Cardiac muscle cell (in vitro differentiated cells and primary cell): ENCODE data around the gene FARS2. TPM values are rescaled to one million over a fixed set of nuclear protein-coding genes. Genes with fewer than 3 reads are reported as not detected.
A peak's percentile ranks its signal among the peaks of the same experiment; 100 is the strongest.

Experiments used
- DNase-seq, 2 donors: peaks; one replicate each; pipeline versions ENCODE4 v3.0.0 to v3.0.0-alpha.2; 2010 to 2017; ENCODE audit warnings: low read depth in 1 of 2, low spot score in 1 of 2
- H3K27ac ChIP-seq: fragments of 200-600 bp; sonication (generic); 2 replicates; pipeline ENCODE4 v1.5.1; 2016
- H3K27me3 ChIP-seq: fragments of 200-600 bp; sonication (generic); 2 replicates; pipeline ENCODE4 v1.6.0; 2016; ENCODE audit warnings: control low read depth
- H3K36me3 ChIP-seq: fragments of 200-600 bp; sonication (generic); 2 replicates; pipeline ENCODE4 v1.5.1; 2016; ENCODE audit warnings: control low read depth
- H3K4me1 ChIP-seq: fragments of 200-600 bp; sonication (generic); 2 replicates; pipeline ENCODE4 v1.8.1; 2017; ENCODE audit warnings: low read depth, mild to moderate bottlenecking, mixed run types
- H3K4me3 ChIP-seq: fragments of 200-600 bp; sonication (generic); 2 replicates; pipeline ENCODE4 v1.5.1; 2016; ENCODE audit warnings: mild to moderate bottlenecking
- H3K9me3 ChIP-seq: fragments of 200-600 bp; sonication (generic); 2 replicates; pipeline ENCODE4 v1.5.1; 2017; ENCODE audit warnings: low read depth, mild to moderate bottlenecking, control low read depth
- polyA plus RNA-seq: library from polyadenylated mRNA; unstranded; fragments of >200 nt; fragmentation: Nextera tagmentation; extraction: Ambion mirVana; gene quantifications from 2 replicates; pipeline ENCODE4 v1.2.1, GENCODE V29; 2016
- total RNA-seq: library from RNA; depleted of rRNA; stranded (reverse); fragments of >200 nt; gene quantifications from 2 replicates; pipeline ENCODE4 v1.2.3, GENCODE V29; 2016
- TF ChIP-seq, protein P1 (sequence below): IDR thresholded peaks from 2 replicates; pipeline ENCODE4 v1.5.1; 2012; ENCODE audit warnings: low read depth, mild to moderate bottlenecking, low read length

FARS2 gene
- total and polyA plus RNA-seq, 2 experiments from 2014 or later = 12.4 to 22.5 TPM

DNA sequence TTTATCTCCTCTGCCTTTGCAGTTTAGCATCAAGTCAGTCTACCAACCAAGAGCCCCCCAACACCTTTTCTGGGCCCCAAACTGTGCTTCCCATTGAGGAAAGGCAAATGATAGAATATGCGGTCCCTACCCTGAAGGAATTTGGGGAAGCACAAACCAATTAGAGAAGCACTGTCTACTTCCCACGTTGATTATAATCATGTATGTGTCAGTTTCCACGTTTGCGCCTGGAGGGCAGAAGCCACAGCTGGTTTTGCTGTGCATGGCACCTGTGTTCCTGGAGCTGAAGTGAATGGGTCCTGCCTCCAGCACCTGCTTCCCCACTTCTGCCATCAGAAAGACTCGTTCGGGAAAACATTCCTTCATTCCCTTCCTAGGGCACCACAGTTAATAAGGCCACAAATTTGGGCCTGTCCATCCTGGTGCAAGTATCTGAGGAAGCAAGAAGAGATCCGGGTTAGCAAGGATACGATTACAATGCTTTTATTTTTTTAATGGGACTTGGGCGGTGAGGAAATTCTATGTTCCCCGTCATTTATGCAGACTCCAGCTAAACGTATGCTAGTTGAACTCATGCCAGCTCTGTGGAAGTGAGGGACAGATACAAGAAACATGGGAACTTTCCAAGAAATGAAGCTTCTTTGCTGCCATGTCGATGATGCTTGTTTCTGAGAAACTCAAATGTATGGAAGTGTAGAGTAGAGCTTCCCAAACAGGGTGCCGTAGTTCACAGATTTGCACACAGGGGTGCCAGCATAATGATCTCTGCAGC lies 411.9 kb downstream of the FARS2 start:
- H3K27me3 ChIP-seq = no peaks in the 10 kb centered on the region
- H3K4me3 ChIP-seq = no peak overlapping the region
- peaks cover 29% of the 10 kb centered on the region for H3K4me1 ChIP-seq
- no peak overlapping the region for H3K27ac ChIP-seq
- TF ChIP-seq, protein P1, sequence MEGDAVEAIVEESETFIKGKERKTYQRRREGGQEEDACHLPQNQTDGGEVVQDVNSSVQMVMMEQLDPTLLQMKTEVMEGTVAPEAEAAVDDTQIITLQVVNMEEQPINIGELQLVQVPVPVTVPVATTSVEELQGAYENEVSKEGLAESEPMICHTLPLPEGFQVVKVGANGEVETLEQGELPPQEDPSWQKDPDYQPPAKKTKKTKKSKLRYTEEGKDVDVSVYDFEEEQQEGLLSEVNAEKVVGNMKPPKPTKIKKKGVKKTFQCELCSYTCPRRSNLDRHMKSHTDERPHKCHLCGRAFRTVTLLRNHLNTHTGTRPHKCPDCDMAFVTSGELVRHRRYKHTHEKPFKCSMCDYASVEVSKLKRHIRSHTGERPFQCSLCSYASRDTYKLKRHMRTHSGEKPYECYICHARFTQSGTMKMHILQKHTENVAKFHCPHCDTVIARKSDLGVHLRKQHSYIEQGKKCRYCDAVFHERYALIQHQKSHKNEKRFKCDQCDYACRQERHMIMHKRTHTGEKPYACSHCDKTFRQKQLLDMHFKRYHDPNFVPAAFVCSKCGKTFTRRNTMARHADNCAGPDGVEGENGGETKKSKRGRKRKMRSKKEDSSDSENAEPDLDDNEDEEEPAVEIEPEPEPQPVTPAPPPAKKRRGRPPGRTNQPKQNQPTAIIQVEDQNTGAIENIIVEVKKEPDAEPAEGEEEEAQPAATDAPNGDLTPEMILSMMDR = no peak
- DNase-seq = no peak
- H3K36me3 ChIP-seq = no peaks in the 10 kb centered on the region
- H3K9me3 ChIP-seq = no peaks in the 10 kb centered on the region

DNA sequence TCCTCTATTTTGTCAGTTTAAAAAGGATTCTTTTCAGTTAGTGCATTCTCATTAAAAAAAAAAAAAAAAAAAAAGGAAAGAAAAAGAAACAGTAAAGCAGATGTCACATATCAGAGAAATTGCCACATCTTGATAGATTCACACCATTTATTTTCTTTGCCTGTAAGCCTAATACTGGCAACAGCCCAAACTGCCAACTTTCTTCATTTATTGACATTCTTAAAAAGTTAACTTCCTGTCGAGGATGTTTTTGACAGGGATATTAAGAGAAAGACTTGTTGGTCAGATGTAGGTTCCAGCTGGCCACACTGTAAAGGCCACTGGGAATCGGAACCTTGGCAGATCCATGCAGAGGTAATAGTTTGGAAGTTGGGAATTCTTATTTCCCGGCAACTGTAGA lies 412.8 kb downstream of the FARS2 start:
- Histone ChIP-seq H3K27ac (no peak overlapping the region), H3K4me1 (peaks cover 35% of the 10 kb centered on the region), H3K4me3 (no peak overlapping the region), H3K9me3 (no peaks in the 10 kb centered on the region), H3K27me3 (no peaks in the 10 kb centered on the region), H3K36me3 (no peaks in the 10 kb centered on the region)
- TF ChIP-seq, protein P1 = no peak
- peak in 1 of 2 donors; percentile 8 for DNase-seq

DNA sequence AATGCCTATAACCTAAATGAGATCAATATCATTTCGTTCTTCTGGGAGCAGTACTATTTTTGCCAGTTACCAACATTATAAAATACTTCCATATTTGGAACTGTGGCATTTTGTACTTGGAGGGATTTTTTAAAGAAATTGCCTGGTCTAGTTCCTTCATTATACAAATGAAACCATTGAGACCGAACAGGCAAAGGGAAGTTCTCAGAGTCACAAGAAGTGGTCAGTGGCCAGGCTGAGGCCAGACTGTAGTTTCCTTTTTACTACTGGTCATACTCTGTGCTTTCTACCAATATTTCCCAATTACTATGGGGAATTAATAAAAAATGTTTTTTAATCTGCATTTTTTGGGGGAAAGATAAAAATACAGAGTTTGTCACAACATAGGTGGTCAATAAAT lies 413.4 kb downstream of the FARS2 start:
- TF ChIP-seq, protein P1 = no peak
- DNase-seq = no peak
- no peak overlapping the region for H3K4me3 ChIP-seq
- H3K4me1 ChIP-seq = peaks cover 41% of the 10 kb centered on the region
- H3K36me3 ChIP-seq = no peaks in the 10 kb centered on the region
- H3K27me3 ChIP-seq = no peaks in the 10 kb centered on the region
- no peaks in the 10 kb centered on the region for H3K9me3 ChIP-seq
- no peak overlapping the region for H3K27ac ChIP-seq

DNA sequence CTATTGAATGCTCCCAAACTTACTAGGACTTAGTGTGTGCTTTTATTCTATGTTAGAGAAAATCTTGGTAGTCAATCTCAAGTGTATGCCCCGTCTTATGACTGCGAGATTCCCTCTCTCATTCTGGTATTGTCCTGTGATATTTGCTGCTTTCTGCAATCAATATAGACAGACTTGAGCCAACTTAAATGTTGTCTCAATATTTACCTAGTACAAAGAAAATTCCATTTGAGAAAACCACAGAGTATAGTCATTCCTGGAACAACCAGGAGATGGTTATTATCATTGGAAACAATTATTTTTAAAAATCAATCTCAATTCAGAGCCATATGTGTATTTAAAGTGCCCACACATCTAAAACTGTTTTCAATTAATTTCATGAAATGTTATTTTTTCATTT lies 415.4 kb downstream of the FARS2 start:
- no peak overlapping the region for H3K4me3 ChIP-seq
- DNase-seq = no peak
- TF ChIP-seq, protein P1 = no peak
- no peaks in the 10 kb centered on the region for H3K9me3 ChIP-seq
- no peak overlapping the region for H3K27ac ChIP-seq
- H3K36me3 ChIP-seq = no peaks in the 10 kb centered on the region
- no peaks in the 10 kb centered on the region for H3K27me3 ChIP-seq
- peaks cover 29% of the 10 kb centered on the region for H3K4me1 ChIP-seq

DNA sequence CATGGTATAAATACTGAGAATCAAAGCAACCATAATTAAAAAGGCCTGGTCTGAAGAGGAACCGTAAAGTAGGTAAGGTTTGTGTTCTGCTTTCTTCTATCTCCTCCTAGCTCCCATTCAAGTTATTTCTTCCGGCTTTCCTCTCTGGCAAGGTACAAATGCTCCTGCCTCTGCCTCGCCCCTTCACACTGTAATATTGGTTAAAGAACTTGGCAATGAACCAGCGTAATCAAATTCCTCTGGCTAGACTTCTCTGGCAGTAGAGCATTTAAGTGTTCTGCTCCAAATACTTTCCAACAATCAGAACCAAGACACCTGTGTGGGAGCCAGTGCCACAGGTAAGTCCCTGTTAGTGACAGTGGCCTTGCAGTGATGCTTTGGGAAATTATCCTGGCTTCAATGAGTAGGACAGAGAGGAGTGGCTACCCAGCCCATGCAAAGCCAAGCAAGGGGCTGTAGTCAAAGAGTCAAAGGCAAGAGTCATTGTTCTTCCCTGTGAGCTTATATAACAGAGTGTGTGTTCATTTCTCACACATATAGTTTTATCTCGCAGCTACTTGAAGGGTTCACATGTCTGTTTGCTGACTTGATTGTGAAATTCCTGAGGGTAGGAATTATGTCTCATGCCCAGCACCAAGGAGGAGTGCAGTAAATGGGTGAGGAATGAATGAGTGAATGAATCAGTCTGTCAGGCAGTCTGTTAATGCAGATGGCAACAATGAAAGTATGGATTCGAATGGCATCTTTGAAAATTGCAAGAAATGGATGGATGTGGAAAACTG lies 416.1 kb downstream of the FARS2 start:
- no peaks in the 10 kb centered on the region for H3K27me3 ChIP-seq
- no peaks in the 10 kb centered on the region for H3K36me3 ChIP-seq
- H3K9me3 ChIP-seq = no peaks in the 10 kb centered on the region
- H3K27ac ChIP-seq = no peak overlapping the region
- H3K4me1 ChIP-seq = peaks cover 27% of the 10 kb centered on the region
- DNase-seq = peak in 1 of 2 donors; percentile 14
- H3K4me3 ChIP-seq = no peak overlapping the region
- TF ChIP-seq, protein P1 = no peak
